Keratinocyte (primary cell): Measurements from ENCODE around the gene SYT1. TPM values are rescaled to one million over a fixed set of nuclear protein-coding genes. Genes with fewer than 3 reads are reported as not detected.

Source experiments
- DNase-seq: peaks from one replicate; pipeline ENCODE4 v3.0.0-alpha.2; 2011; ENCODE audit warnings: low read depth, missing footprints, low spot score
- FAIRE-seq: peaks from 2 replicates; lab custom pipeline; 2011; peaks lifted over from hg19 to GRCh38; lab: Jason Lieb, UNC
- H2AFZ ChIP-seq: 2 replicates; pipeline ENCODE4 v1.6.0; 2012; ENCODE audit warnings: low read length, control low read depth, inconsistent platforms; ENCODE audit not compliant: control insufficient read depth
- H3K27ac ChIP-seq: 2 replicates; pipeline ENCODE4 v1.5.1; 2011; ENCODE audit warnings: low read length; ENCODE audit not compliant: control insufficient read depth, insufficient read depth
- H3K27me3 ChIP-seq: 3 replicates; pipeline ENCODE4 v1.6.0; 2011; ENCODE audit warnings: low read length; ENCODE audit not compliant: control insufficient read depth, insufficient read depth; ENCODE audit errors: extremely low read depth
- H3K36me3 ChIP-seq, 2 experiments: 2 replicates in 1 of 2; 3 replicates in 1 of 2; pipeline ENCODE4 v1.5.1; 2011; ENCODE audit warnings: low read length in 2 of 2, mild to moderate bottlenecking in 1 of 2; ENCODE audit not compliant: control insufficient read depth in 2 of 2, insufficient read depth in 2 of 2; ENCODE audit errors: extremely low read depth in 1 of 2
- H3K4me1 ChIP-seq: 3 replicates; pipeline ENCODE4 v1.5.1; 2011; ENCODE audit warnings: low read length; ENCODE audit not compliant: control insufficient read depth, insufficient read depth; ENCODE audit errors: extremely low read depth
- H3K4me2 ChIP-seq: 3 replicates; pipeline ENCODE4 v1.6.0; 2011; ENCODE audit warnings: low read depth, low read length; ENCODE audit not compliant: control insufficient read depth, insufficient read depth; ENCODE audit errors: extremely low read depth
- H3K4me3 ChIP-seq, 3 experiments: fragments of 200-600 bp in 1 of 3; sonication (generic) in 1 of 3; 2 replicates in 2 of 3; 3 replicates in 1 of 3; pipeline ENCODE4 v1.5.1; 2011 to 2016; ENCODE audit warnings: low read length in 3 of 3, mild to moderate bottlenecking in 3 of 3, control low read depth in 2 of 3, inconsistent platforms in 1 of 3, low read depth in 1 of 3, mixed read lengths in 1 of 3, mixed run types in 1 of 3, moderate library complexity in 1 of 3; ENCODE audit not compliant: control insufficient read depth in 2 of 3, insufficient read depth in 2 of 3; ENCODE audit errors: extremely low read depth in 1 of 3
- H3K79me2 ChIP-seq: 2 replicates; pipeline ENCODE4 v1.6.0; 2012; ENCODE audit warnings: low read length; ENCODE audit not compliant: control insufficient read depth, insufficient read depth
- H3K9ac ChIP-seq: 3 replicates; pipeline ENCODE4 v1.6.0; 2011; ENCODE audit warnings: low read length; ENCODE audit not compliant: control insufficient read depth, insufficient read depth; ENCODE audit errors: extremely low read depth
- H3K9me1 ChIP-seq: 3 replicates; pipeline ENCODE4 v1.6.0; 2011; ENCODE audit warnings: low read length; ENCODE audit not compliant: control insufficient read depth, insufficient read depth; ENCODE audit errors: extremely low read depth
- H3K9me3 ChIP-seq: 2 replicates; pipeline ENCODE4 v1.5.1; 2012; ENCODE audit warnings: low read depth, low read length; ENCODE audit not compliant: control insufficient read depth
- H4K20me1 ChIP-seq: 3 replicates; pipeline ENCODE4 v1.6.0; 2011; ENCODE audit warnings: low read length; ENCODE audit not compliant: control insufficient read depth, insufficient read depth; ENCODE audit errors: extremely low read depth
- EZH2 ChIP-seq: IDR thresholded peaks from one replicate; pipeline ENCODE4 v1.6.1; 2012; ENCODE audit warnings: inconsistent platforms, mild to moderate bottlenecking, low read length, moderate library complexity
- dilution Hi-C: fragments of 300-500 bp; cut with MboI; formaldehyde crosslinking; loops from one replicate; pipeline ENCODE4 v1.7.0; 2020; ENCODE audit warnings: low sequenced_read_pairs; ENCODE audit not compliant: extremely low pct_ligation_motif_present
- polyA plus RNA-seq, 5 experiments: library from polyadenylated mRNA; depleted of rRNA in 3 of 5; stranded (reverse) in 3 of 5; stranded (forward) in 1 of 5; unstranded in 1 of 5; fragments of >200 nt; gene quantifications; 1 replicate in 1 of 5; 2 replicates in 3 of 5; 3 replicates in 1 of 5; pipeline versions ENCODE4 v1.2.1 to v1.2.3, GENCODE V29; 2011 to 2012; ENCODE audit warnings: missing spikeins in 2 of 5, low read depth in 1 of 5, low replicate concordance in 1 of 5
- TF ChIP-seq, protein P1 (sequence below), 3 experiments: IDR thresholded peaks in 1 of 3; conservative IDR thresholded peaks in 1 of 3; optimal IDR thresholded peaks in 1 of 3; 2 replicates in 2 of 3; 3 replicates in 1 of 3; pipeline versions ENCODE3 to v1.5.1; 2011; ENCODE audit warnings: low read length in 3 of 3, mild to moderate bottlenecking in 3 of 3, moderate library complexity in 2 of 3, control low read depth in 1 of 3, inconsistent platforms in 1 of 3; ENCODE audit not compliant: insufficient read depth in 2 of 3; ENCODE audit errors: extremely low read depth in 1 of 3

Gene SYT1
- polyA plus RNA-seq, 1 donor (not counting 4 experiments of a cell fraction or from before 2014, with no cell fraction given), result 6.1 TPM

DNA sequence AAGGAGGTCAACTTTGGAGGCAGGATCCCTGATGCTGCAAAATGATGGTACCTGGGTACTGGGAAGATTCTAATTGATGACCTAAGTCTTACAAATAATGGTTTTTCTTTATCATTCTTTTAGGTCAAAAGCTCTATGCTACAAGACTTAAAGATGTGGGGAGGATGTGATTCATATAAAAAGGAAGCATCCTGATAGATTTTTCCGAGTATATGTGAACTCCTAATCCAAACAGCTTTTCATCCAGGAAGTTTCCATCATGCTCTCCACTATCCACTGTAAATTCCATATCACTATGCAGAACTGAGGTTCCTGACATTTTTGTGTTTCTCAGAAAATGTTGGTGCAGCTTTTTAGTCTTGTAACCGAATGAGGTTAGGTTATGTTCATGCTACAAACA lies 533.0 kb downstream of the SYT1 start:
- Histone ChIP-seq H3K9ac (no peak overlapping the region), H3K9me1 (no peaks in the 10 kb centered on the region), H3K27ac (no peak overlapping the region), H2AFZ (no peak overlapping the region), H4K20me1 (no peaks in the 10 kb centered on the region), H3K4me2 (no peak overlapping the region), H3K27me3 (no peaks in the 10 kb centered on the region), H3K79me2 (no peaks in the 10 kb centered on the region), H3K4me1 (no peaks in the 10 kb centered on the region), H3K4me3 (no peak overlapping the region), H3K9me3 (no peaks in the 10 kb centered on the region), H3K36me3 (no peaks in the 10 kb centered on the region)
- TF ChIP-seq EZH2, result no peak
- TF ChIP-seq, protein P1, sequence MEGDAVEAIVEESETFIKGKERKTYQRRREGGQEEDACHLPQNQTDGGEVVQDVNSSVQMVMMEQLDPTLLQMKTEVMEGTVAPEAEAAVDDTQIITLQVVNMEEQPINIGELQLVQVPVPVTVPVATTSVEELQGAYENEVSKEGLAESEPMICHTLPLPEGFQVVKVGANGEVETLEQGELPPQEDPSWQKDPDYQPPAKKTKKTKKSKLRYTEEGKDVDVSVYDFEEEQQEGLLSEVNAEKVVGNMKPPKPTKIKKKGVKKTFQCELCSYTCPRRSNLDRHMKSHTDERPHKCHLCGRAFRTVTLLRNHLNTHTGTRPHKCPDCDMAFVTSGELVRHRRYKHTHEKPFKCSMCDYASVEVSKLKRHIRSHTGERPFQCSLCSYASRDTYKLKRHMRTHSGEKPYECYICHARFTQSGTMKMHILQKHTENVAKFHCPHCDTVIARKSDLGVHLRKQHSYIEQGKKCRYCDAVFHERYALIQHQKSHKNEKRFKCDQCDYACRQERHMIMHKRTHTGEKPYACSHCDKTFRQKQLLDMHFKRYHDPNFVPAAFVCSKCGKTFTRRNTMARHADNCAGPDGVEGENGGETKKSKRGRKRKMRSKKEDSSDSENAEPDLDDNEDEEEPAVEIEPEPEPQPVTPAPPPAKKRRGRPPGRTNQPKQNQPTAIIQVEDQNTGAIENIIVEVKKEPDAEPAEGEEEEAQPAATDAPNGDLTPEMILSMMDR (optimal IDR thresholded peaks at IDR 0.05 in 1 of 3, IDR thresholded peaks at IDR 0.05 in 1 of 3, conservative IDR thresholded peaks at IDR 0.05 in 1 of 3; ENCODE audit: extremely low read depth in 1 of 3, insufficient read depth in 2 of 3, low read length in 3 of 3), result no peak
- DNase-seq, result no peak
- dilution Hi-C loops, result no loop called here
- FAIRE-seq, result no peak

DNA sequence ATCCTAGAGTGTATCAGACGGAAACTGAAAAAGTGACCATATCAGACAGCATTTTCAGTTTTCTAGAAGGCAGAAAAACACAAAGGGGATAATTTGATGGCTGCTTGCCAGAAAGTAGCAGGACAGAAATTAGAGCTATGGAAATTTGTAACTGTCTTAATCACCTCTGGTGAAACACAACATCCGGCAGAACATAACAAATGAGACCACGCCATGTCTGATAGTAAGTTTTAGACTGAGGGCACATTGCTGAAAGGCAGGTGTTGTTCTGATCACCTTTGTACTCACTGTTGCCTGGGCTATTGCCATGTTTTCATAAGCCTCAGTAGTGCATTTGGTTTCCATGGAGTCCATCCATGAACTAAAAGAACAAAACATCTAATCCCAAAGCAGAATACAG lies 535.9 kb downstream of the SYT1 start:
- H3K36me3 ChIP-seq, result no peaks in the 10 kb centered on the region
- H3K9ac ChIP-seq, result no peak overlapping the region
- no peak for TF ChIP-seq EZH2
- TF ChIP-seq, protein P1 (optimal IDR thresholded peaks at IDR 0.05 in 1 of 3, IDR thresholded peaks at IDR 0.05 in 1 of 3, conservative IDR thresholded peaks at IDR 0.05 in 1 of 3; ENCODE audit: extremely low read depth in 1 of 3, insufficient read depth in 2 of 3, low read length in 3 of 3), result no peak
- H2AFZ ChIP-seq, result no peak overlapping the region
- no peaks in the 10 kb centered on the region for H4K20me1 ChIP-seq
- no peaks in the 10 kb centered on the region for H3K9me1 ChIP-seq
- dilution Hi-C loops, result no loop called here
- H3K4me2 ChIP-seq, result no peak overlapping the region
- H3K79me2 ChIP-seq, result no peaks in the 10 kb centered on the region
- no peak overlapping the region for H3K4me3 ChIP-seq
- FAIRE-seq (no peak), DNase-seq (no peak)
- no peaks in the 10 kb centered on the region for H3K4me1 ChIP-seq
- H3K9me3 ChIP-seq, result no peaks in the 10 kb centered on the region
- H3K27me3 ChIP-seq, result no peaks in the 10 kb centered on the region
- no peak overlapping the region for H3K27ac ChIP-seq
